Transverse colon (tissue), 3 donors: Measurements from ENCODE around the gene STRA6.

Source experiments
- CTCF ChIP-seq, 5 experiments: fragments of 200-600 bp in 3 of 5; fragments of 450-650 bp in 2 of 5; sonication (generic) in 3 of 5; IDR thresholded peaks; 1 replicate in 2 of 5; 2 replicates in 3 of 5; pipeline ENCODE4 v1.5.1; 2016 to 2017; ENCODE audit warnings: antibody characterized with exemption in 5 of 5, inconsistent platforms in 3 of 5, mild to moderate bottlenecking in 2 of 5, moderate library complexity in 1 of 5
- EP300 ChIP-seq: sonication (generic); formaldehyde crosslinking; IDR thresholded peaks from one replicate; pipeline ENCODE4 v1.6.1; 2017; ENCODE audit warnings: antibody characterized with exemption, low read depth
- POLR2A ChIP-seq: fragments of 450-650 bp; IDR thresholded peaks from one replicate; pipeline ENCODE4 v1.6.1; 2016; ENCODE audit warnings: antibody characterized with exemption, mild to moderate bottlenecking, moderate library complexity

- TF ChIP-seq CTCF (IDR thresholded peaks at IDR 0.05) (no peak), POLR2A (no peak), EP300 (no peak)
Measured at GRCh38 chr15:74220475-74221248, 18.1 kb upstream of the STRA6 start.
